Caco-2 (cell line): Measurements from ENCODE around the gene BLTP3B. TPM values are rescaled to one million over a fixed set of nuclear protein-coding genes. Genes with fewer than 3 reads are reported as not detected.

Experiments used
- BruUV-seq: library from RNA; stranded (reverse); fragments of 400-500 nt; replicated peaks from 2 replicates; lab custom pipeline; 2021; lab: Mats Ljungman, UMichigan
- CTCF ChIA-PET: fragments of 300-600 bp; sonication (Branson Sonifier 250); formaldehyde crosslinking; loops from one replicate; lab custom pipeline; 2022; ENCODE audit warnings: antibody characterized with exemption; lab: Charles Lee
- POLR2A ChIA-PET: fragments of 300-600 bp; sonication (Branson Sonifier 250); formaldehyde crosslinking; loops from one replicate; lab custom pipeline; 2022; ENCODE audit warnings: antibody characterized with exemption; lab: Charles Lee
- DNase-seq, 2 experiments: peaks; one replicate each; pipeline versions ENCODE4 v3.0.0 to v3.0.0-alpha.2; 2020 to 2022
- H3K27me3 ChIP-seq: replicated peaks from 2 replicates; pipeline ENCODE4 v1.6.0; 2011; ENCODE audit warnings: low read length; ENCODE audit not compliant: control insufficient read depth, insufficient read depth
- H3K36me3 ChIP-seq: 2 replicates; pipeline ENCODE4 v1.5.1; 2011; ENCODE audit warnings: low read length; ENCODE audit not compliant: control insufficient read depth, insufficient read depth
- H3K4me1 ChIP-seq: fragments of 250-450 bp; sonication (Bioruptor Pico); 2 replicates; pipeline ENCODE4 v1.5.1; 2020; ENCODE audit warnings: mild to moderate bottlenecking
- H3K4me3 ChIP-seq: 2 replicates; pipeline ENCODE4 v1.5.1; 2011; ENCODE audit warnings: low read depth, mild to moderate bottlenecking, control low read depth, low read length
- H3K9me3 ChIP-seq: fragments of 250-450 bp; sonication (Bioruptor Pico); 2 replicates; pipeline ENCODE4 v1.5.1; 2020; ENCODE audit warnings: mild to moderate bottlenecking, moderate library complexity
- H3K27ac Mint-ChIP-seq: one replicate; pipeline ENCODE4 v1.8.0; 2022; ENCODE audit warnings: mixed read lengths; ENCODE audit not compliant: unreplicated experiment
- H3K27me3 Mint-ChIP-seq: one replicate; pipeline ENCODE4 v1.8.0; 2022; ENCODE audit warnings: mixed read lengths; ENCODE audit not compliant: insufficient read depth, unreplicated experiment
- H3K36me3 Mint-ChIP-seq: one replicate; pipeline ENCODE4 v1.8.0; 2022; ENCODE audit warnings: mild to moderate bottlenecking, mixed read lengths; ENCODE audit not compliant: insufficient read depth, unreplicated experiment
- H3K4me1 Mint-ChIP-seq: one replicate; pipeline ENCODE4 v1.8.0; 2022; ENCODE audit warnings: low read depth, mixed read lengths; ENCODE audit not compliant: unreplicated experiment
- H3K4me3 Mint-ChIP-seq: one replicate; pipeline ENCODE4 v1.8.0; 2022; ENCODE audit warnings: mild to moderate bottlenecking, moderate library complexity, mixed read lengths; ENCODE audit not compliant: unreplicated experiment
- H3K9me3 Mint-ChIP-seq: one replicate; pipeline ENCODE4 v1.8.0; 2022; ENCODE audit warnings: mixed read lengths; ENCODE audit not compliant: unreplicated experiment
- intact Hi-C: fragments of 100-400 bp; cut with micrococcal nuclease; formaldehyde crosslinking; loops from one replicate; pipeline ENCODE4 v1.10.0; 2022; ENCODE audit not compliant: unreplicated experiment
- total RNA-seq: library from RNA; stranded (reverse); gene quantifications from 2 replicates; pipeline ENCODE4 v1.2.3, GENCODE V29; 2022
- TF ChIP-seq, protein P1 (sequence below), 2 experiments: fragments of 200-600 bp in 1 of 2; IDR thresholded peaks; 1 replicate in 1 of 2; 2 replicates in 1 of 2; pipeline versions ENCODE4 v1.5.1 to v1.8.0; 2011 to 2022; ENCODE audit warnings: antibody characterized with exemption in 1 of 2, control low read depth in 1 of 2, inconsistent platforms in 1 of 2, low read depth in 1 of 2, low read length in 1 of 2, mild to moderate bottlenecking in 1 of 2, moderate library complexity in 1 of 2; ENCODE audit not compliant: insufficient read depth in 1 of 2, severe bottlenecking in 1 of 2, unreplicated experiment in 1 of 2

Gene BLTP3B
- total RNA-seq, 1 experiment from 2014 or later = 29.6 TPM

DNA sequence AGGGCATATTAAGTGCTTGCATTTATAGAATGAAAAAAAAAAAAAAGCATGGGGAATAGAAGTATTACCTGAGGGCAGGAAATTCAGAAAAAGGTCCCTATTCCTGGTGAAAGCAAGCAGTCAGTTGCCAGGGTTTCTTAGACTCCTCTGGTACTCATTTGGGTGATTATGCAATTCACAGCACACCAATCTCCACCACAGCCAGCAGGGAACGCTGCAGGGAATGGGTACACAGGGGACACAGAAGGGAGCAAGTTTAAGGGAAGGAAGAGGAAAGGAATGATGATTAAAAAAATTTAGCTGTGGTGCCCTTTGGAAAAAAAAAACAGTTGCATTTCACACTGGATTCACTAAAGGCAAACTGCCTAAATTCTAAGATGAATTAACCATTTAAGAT is 14.2 kb downstream of the BLTP3B start:
- Mint-ChIP-seq H3K36me3 (no peaks in the 10 kb centered on the region), H3K4me3 (no peak overlapping the region)

DNA sequence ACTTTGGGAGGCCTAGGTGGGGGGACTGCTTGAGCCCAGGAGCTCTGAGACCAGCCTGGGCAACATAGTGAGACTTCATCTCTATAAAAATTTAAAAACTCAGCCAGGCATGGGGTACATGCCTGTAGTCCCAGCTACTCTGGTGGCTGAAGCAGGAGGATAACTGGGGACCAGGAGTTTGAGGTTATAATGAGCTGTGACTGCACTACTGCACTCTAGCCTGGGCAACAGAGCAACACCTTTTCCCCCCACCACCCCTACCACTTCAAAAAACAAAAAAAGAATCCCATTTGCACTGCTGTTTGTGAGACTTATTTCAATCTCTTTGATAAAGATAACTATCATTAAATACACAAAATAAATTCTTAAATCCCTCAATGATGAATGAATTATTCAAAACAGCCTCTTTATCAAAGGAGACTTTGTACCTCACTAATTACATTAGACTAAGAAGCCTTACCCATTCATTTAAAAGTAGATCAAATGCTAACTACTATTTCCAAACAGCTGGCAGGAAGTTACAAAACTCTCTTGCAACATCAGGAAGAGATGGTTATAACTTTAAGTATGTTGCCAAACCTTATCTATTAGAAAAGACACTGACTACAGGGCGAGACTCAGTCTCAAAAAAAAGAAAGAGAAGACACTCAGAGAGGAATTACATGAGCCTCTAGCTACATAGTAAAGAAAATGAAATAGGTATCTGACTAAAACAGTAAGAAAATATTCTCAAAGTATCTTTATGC is 14.7 kb downstream of the BLTP3B start:
- no peak for DNase-seq

More for the DNA sequence above, 14.2 kb downstream of the BLTP3B start:
- CTCF ChIA-PET = interaction anchor here (0.7 to 0.8 kb wide), 3 partner anchors 34 to 612 kb away, joined by 3 to 6 read pairs (median 6); no protein-coding TSS in a partner anchor
- no peaks in the 10 kb centered on the region for H3K27me3 ChIP-seq
- POLR2A ChIA-PET = no interaction called here
- 0 out of 2 replicates have a peak, but pooled peaks cover 5% of the 10 kb centered on the region for H3K9me3 ChIP-seq
- intact Hi-C loops = no loop called here
- peak overlapping the region; percentile 30 for H3K27ac Mint-ChIP-seq
- H3K4me1 Mint-ChIP-seq = peaks cover 11% of the 10 kb centered on the region
- DNase-seq = peak in 1 of 2 experiments; percentile 33
- BruUV-seq = no TSS peak
- H3K27me3 Mint-ChIP-seq = no peaks in the 10 kb centered on the region
- no peaks in the 10 kb centered on the region for H3K9me3 Mint-ChIP-seq
- TF ChIP-seq, protein P1, sequence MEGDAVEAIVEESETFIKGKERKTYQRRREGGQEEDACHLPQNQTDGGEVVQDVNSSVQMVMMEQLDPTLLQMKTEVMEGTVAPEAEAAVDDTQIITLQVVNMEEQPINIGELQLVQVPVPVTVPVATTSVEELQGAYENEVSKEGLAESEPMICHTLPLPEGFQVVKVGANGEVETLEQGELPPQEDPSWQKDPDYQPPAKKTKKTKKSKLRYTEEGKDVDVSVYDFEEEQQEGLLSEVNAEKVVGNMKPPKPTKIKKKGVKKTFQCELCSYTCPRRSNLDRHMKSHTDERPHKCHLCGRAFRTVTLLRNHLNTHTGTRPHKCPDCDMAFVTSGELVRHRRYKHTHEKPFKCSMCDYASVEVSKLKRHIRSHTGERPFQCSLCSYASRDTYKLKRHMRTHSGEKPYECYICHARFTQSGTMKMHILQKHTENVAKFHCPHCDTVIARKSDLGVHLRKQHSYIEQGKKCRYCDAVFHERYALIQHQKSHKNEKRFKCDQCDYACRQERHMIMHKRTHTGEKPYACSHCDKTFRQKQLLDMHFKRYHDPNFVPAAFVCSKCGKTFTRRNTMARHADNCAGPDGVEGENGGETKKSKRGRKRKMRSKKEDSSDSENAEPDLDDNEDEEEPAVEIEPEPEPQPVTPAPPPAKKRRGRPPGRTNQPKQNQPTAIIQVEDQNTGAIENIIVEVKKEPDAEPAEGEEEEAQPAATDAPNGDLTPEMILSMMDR (IDR thresholded peaks at IDR 0.05; ENCODE audit: insufficient read depth in 1 of 2, low read depth in 1 of 2, low read length in 1 of 2, severe bottlenecking in 1 of 2, unreplicated experiment in 1 of 2) = peak in 1 of 2 experiments; percentile 38
- H3K4me3 ChIP-seq = no peak overlapping the region
- no peaks in the 10 kb centered on the region; the same call in 1 of the 2 replicates for H3K36me3 ChIP-seq
- H3K4me1 ChIP-seq = peaks cover 17% of the 10 kb centered on the region

More for the DNA sequence above, 14.7 kb downstream of the BLTP3B start:
- Mint-ChIP-seq H3K4me3 (no peak overlapping the region), H3K27ac (peak overlapping the region; percentile 30), H3K9me3 (no peaks in the 10 kb centered on the region), H3K4me1 (peaks cover 14% of the 10 kb centered on the region), H3K36me3 (no peaks in the 10 kb centered on the region), H3K27me3 (no peaks in the 10 kb centered on the region)
- Histone ChIP-seq H3K4me3 (no peak overlapping the region), H3K36me3 (no peaks in the 10 kb centered on the region; the same call in 1 of the 2 replicates), H3K27me3 (no peaks in the 10 kb centered on the region), H3K9me3 (0 out of 2 replicates have a peak, but pooled peaks cover 5% of the 10 kb centered on the region), H3K4me1 (peaks cover 17% of the 10 kb centered on the region)
- CTCF ChIA-PET = interaction anchor here (0.7 to 0.8 kb wide), 2 partner anchors 101 to 613 kb away, joined by 3 to 6 read pairs; no protein-coding TSS in a partner anchor
- no TSS peak for BruUV-seq
- TF ChIP-seq, protein P1 (IDR thresholded peaks at IDR 0.05; ENCODE audit: insufficient read depth in 1 of 2, low read depth in 1 of 2, low read length in 1 of 2, severe bottlenecking in 1 of 2, unreplicated experiment in 1 of 2) = no peak
- intact Hi-C loops = no loop called here
- POLR2A ChIA-PET = no interaction called here
